HEK293 (cell line): Measurements from ENCODE around the gene CYP2A13.
"Not testable (repeated sequence)": the region's sequence is repeated elsewhere in the genome, so short reads cannot be mapped to it uniquely, and the experiment has no call there.

Experiments
- CTCF ChIA-PET: fragments of 350-600 bp; formaldehyde crosslinking; extraction: SDS; loops from one replicate; lab custom pipeline; 2021; ENCODE audit warnings: antibody characterized with exemption; lab: Yijun Ruan, JAX
- POLR2A ChIA-PET: fragments of 300-600 bp; formaldehyde crosslinking; extraction: SDS; loops from one replicate; lab custom pipeline; 2020; ENCODE audit warnings: antibody characterized with exemption, inconsistent platforms; lab: Yijun Ruan, JAX
- H3K27ac ChIP-seq: fragments of 200-500 bp; sonication (Bioruptor generic); 2 replicates; pipeline ENCODE4 v1.5.1; 2014; ENCODE audit warnings: low read depth, low read length, control low read depth, inconsistent platforms; ENCODE audit errors: extremely low read depth
- H3K36me3 ChIP-seq, 2 experiments: fragments of 200-500 bp in 1 of 2; sonication (Bioruptor generic) in 1 of 2; 1 replicate in 1 of 2; 2 replicates in 1 of 2; pipeline ENCODE4 v1.5.1; 2014 to 2017; ENCODE audit warnings: inconsistent platforms in 2 of 2, low read length in 2 of 2; ENCODE audit not compliant: control insufficient read depth in 2 of 2, insufficient read depth in 1 of 2
- H3K4me1 ChIP-seq: fragments of 200-500 bp; sonication (Bioruptor generic); 2 replicates; pipeline ENCODE4 v1.5.1; 2014; ENCODE audit warnings: mild to moderate bottlenecking, low read length, inconsistent platforms; ENCODE audit not compliant: control insufficient read depth, insufficient read depth
- H3K4me3 ChIP-seq: 2 replicates; pipeline ENCODE4 v1.5.1; 2011; ENCODE audit warnings: low read depth, mild to moderate bottlenecking, control low read depth, low read length, moderate library complexity
- H3K9me3 ChIP-seq: fragments of 200-500 bp; sonication (Bioruptor generic); 2 replicates; pipeline ENCODE4 v1.5.1; 2014; ENCODE audit warnings: low read depth, low read length, inconsistent platforms; ENCODE audit not compliant: control insufficient read depth, insufficient read depth
- CTCF ChIP-seq: fragments of 450-650 bp; formaldehyde crosslinking; IDR thresholded peaks from 2 replicates; pipeline ENCODE4 v1.5.1; 2016; ENCODE audit warnings: missing biosample characterization, missing genetic modification characterization
- EGR2 ChIP-seq: fragments of 450-650 bp; formaldehyde crosslinking; IDR thresholded peaks from 2 replicates; pipeline ENCODE4 v1.5.1; 2016; ENCODE audit warnings: low read depth, missing biosample characterization, missing genetic modification characterization
- GFI1B ChIP-seq: fragments of 450-650 bp; formaldehyde crosslinking; IDR thresholded peaks from 2 replicates; pipeline ENCODE4 v1.5.1; 2016; ENCODE audit warnings: missing biosample characterization, missing genetic modification characterization
- IKZF3 ChIP-seq: fragments of 450-650 bp; IDR thresholded peaks from 2 replicates; pipeline ENCODE4 v1.5.0; 2018; ENCODE audit warnings: missing biosample characterization, mild to moderate bottlenecking, missing genetic modification characterization, moderate library complexity
- PRDM1 ChIP-seq: fragments of 450-650 bp; formaldehyde crosslinking; IDR thresholded peaks from 2 replicates; pipeline ENCODE4; 2016; ENCODE audit warnings: missing biosample characterization, missing genetic modification characterization
- ZBTB7A ChIP-seq: fragments of 450-650 bp; formaldehyde crosslinking; IDR thresholded peaks from 2 replicates; pipeline ENCODE4 v1.5.1; 2016; ENCODE audit warnings: low read depth, missing biosample characterization, missing genetic modification characterization
- ZFHX2 ChIP-seq: fragments of 450-650 bp; formaldehyde crosslinking; conservative IDR thresholded peaks from 2 replicates; pipeline ENCODE4 v1.5.1; 2016; ENCODE audit warnings: missing biosample characterization, missing genetic modification characterization
- ZNF121 ChIP-seq: fragments of 450-650 bp; formaldehyde crosslinking; IDR thresholded peaks from 2 replicates; pipeline ENCODE4 v1.5.1; 2016; ENCODE audit warnings: missing biosample characterization, missing genetic modification characterization
- ZNF350 ChIP-seq: fragments of 450-650 bp; formaldehyde crosslinking; IDR thresholded peaks from 2 replicates; pipeline ENCODE4 v1.5.0; 2017; ENCODE audit warnings: missing biosample characterization, mild to moderate bottlenecking, missing genetic modification characterization
- ZNF362 ChIP-seq: fragments of 450-650 bp; formaldehyde crosslinking; IDR thresholded peaks from 2 replicates; pipeline ENCODE4 v1.5.1; 2016; ENCODE audit warnings: missing biosample characterization, missing genetic modification characterization
- ZNF560 ChIP-seq: fragments of 450-650 bp; formaldehyde crosslinking; IDR thresholded peaks from 2 replicates; pipeline ENCODE4 v1.5.1; 2017; ENCODE audit warnings: missing biosample characterization, missing genetic modification characterization, borderline replicate concordance
- ZNF654 ChIP-seq: fragments of 450-650 bp; formaldehyde crosslinking; IDR thresholded peaks from 2 replicates; pipeline ENCODE4 v1.5.1; 2016; ENCODE audit warnings: low read depth, missing biosample characterization, missing genetic modification characterization
- ZNF768 ChIP-seq: fragments of 450-650 bp; formaldehyde crosslinking; IDR thresholded peaks from 2 replicates; pipeline ENCODE4 v1.5.1; 2018; ENCODE audit warnings: missing biosample characterization, mild to moderate bottlenecking, missing genetic modification characterization

The CYP2A13 gene

DNA sequence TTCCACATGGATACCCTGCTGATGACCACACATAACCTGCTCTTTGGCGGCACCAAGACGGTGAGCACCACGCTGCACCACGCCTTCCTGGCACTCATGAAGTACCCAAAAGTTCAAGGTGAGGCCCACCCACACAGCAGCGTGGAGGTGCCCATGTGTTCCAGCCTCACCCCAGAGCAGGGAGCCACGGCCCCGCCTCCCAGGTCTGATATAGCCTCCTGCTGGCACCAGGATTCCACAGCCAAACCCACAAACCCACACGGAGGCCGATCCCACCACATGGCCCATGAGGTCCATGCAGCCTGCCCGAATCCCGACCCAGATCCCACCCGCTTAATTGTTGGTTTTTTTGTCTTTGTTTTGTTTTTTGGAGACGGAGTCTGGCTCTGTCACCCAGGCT lies 34.6 kb downstream of the CYP2A13 start:
- POLR2A ChIA-PET, result not testable (repeated sequence)
- CTCF ChIA-PET, result interaction anchor here (0.9 to 1.1 kb wide), 2 partner anchors 22 to 190 kb away, joined by 3 to 4 read pairs; no protein-coding TSS in a partner anchor

GRCh38 chr19:41123716-41124294 lies 35.6 kb downstream of the CYP2A13 start:
- H3K27ac ChIP-seq, result no peak overlapping the region
- POLR2A ChIA-PET, result no interaction called here
- TF ChIP-seq ZNF560 (tag by site-specific recombination), result no peak
- no peak for TF ChIP-seq ZNF350 (tag by site-specific recombination)
- TF ChIP-seq ZBTB7A (tag by site-specific recombination), result no peak
- peak; percentile 69 for TF ChIP-seq EGR2 (tag by site-specific recombination)
- TF ChIP-seq GFI1B (tag by site-specific recombination), result no peak
- TF ChIP-seq ZNF121, result no peak
- no peak for TF ChIP-seq PRDM1
- TF ChIP-seq ZFHX2 (tag by site-specific recombination), result peak; percentile 82
- no peaks in the 10 kb centered on the region for H3K4me1 ChIP-seq
- no peaks in the 10 kb centered on the region for H3K36me3 ChIP-seq
- H3K4me3 ChIP-seq, result no peak overlapping the region
- H3K9me3 ChIP-seq, result no peaks in the 10 kb centered on the region
- CTCF ChIA-PET, result interaction anchor here (0.7 to 1.1 kb wide), 4 partner anchors 149 to 460 kb away, joined by 3 to 6 read pairs (median 4); no protein-coding TSS in a partner anchor

More for the DNA sequence above, 34.6 kb downstream of the CYP2A13 start:
- H3K9me3 ChIP-seq, H3K4me1 ChIP-seq, H3K4me3 ChIP-seq, H3K36me3 ChIP-seq, H3K27ac ChIP-seq: not testable (repeated sequence)

DNA sequence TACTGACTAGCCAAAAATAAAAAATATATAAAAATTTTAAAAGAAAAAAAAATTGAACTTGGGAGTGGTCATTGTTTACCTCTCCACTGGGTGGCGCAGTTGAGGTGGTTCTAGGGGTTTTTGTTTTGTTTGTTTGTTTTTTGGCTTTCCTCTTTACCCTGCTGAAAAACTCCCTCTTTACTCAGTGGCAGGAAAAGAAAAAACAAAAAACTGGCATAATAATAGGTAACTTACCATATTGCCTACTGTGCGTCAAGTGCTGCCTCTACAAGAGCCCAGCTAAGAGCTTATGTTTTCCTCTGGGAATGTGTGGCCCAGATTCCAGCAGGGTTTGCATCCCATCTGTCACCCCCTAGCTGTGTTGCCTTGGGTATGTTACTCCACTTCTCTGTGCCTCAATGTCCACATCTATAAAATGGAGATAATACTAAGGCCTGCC lies 38.5 kb downstream of the CYP2A13 start:
- ChIA-PET POLR2A (interaction anchor here (0.5 kb wide), 1 partner anchor 314 kb away, joined by 3 read pairs; no protein-coding TSS in a partner anchor), CTCF (interaction anchor here (0.6 to 2.6 kb wide), 35 partner anchors 8 to 325 kb away, joined by 3 to 25 read pairs (median 4); partner anchors contain the start of gene CYP2F1)

More for the DNA sequence above, 38.5 kb downstream of the CYP2A13 start:
- not testable (repeated sequence) for H3K27ac ChIP-seq, H3K4me3 ChIP-seq, H3K36me3 ChIP-seq, H3K9me3 ChIP-seq, H3K4me1 ChIP-seq
- TF ChIP-seq ZNF768 (peak; percentile 66; the same call in 1 of the 2 replicates), CTCF (tag by site-specific recombination) (0 out of 2 replicates have a peak, but pooled peaks have one; percentile 3), IKZF3 (tag by site-specific recombination) (peak; percentile 56), ZNF362 (tag by site-specific recombination) (0 out of 2 replicates have a peak, but pooled peaks have one; percentile 48), ZNF654 (peak; percentile 38)
